HG03135 (cell line): Measurements from ENCODE around the gene C3orf85.

ENCODE experiments used
- ATAC-seq: cut with Tn5 transposase; IDR thresholded peaks from one replicate; pipeline ENCODE4 v1.9.1; 2021; ENCODE audit warnings: mild to moderate bottlenecking, moderate library complexity; ENCODE audit not compliant: unreplicated experiment

C3orf85 gene

GRCh38 chr3:109149078-109149477, 12.6 kb downstream of the C3orf85 start:
- ATAC-seq, result no peak

DNA sequence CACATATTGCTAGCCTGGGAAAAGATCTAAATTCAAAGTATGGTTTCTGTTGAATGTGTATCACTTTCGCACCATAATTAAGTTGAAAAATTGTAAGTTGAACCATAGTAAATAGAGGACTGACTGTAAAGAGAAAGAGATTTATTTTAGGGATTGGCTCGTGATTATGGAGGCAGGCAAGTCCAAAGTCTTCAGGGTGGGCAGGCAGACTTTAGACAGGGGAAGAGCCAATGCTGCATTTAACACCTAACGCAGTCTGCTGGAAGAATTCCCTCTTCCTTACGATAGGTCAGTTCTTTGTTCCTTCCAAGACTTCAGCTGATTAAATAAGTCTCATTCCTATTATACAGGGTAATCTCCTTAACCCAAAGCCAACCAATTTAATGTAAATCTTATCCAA, 15.8 kb downstream of the C3orf85 start:
- ATAC-seq, result no peak

DNA sequence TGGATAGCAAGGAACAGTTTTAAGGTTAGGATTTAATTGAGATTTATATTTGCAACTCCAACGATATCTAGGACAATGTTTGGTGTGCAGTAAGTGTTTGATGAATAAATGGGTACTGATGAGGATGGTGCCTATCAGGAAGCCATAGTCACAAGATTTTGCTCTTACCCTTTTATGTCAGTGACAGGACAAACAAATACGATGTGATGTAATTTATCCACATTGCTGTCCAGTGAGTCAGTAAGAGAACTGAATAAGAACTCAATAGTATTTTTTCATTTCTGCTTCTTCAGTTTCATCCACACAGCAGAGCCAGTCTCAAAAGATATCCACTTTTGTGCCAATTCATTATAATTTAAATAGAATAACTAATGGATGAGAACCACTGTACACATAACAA, 18.5 kb downstream of the C3orf85 start:
- ATAC-seq, result no peak

DNA sequence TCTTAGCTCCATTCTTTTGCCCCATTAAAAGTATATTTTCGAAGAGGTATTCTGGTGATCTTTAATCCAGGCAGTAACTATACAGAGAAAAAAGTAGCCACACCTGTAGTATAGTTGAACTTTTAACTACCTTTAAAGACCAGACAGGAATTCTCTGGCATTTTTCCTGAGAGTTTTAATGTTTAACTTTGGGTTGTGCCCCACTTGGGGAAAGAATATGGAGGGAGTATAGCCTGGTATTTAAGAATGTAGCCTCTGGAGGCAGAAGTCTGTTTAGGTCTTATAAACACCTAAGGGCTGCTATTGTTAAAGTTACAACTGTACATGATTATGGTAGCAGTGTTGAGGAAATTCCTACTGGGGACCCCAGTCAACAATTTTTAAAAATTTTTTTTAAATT, 19.3 kb downstream of the C3orf85 start:
- ATAC-seq, result no peak

DNA sequence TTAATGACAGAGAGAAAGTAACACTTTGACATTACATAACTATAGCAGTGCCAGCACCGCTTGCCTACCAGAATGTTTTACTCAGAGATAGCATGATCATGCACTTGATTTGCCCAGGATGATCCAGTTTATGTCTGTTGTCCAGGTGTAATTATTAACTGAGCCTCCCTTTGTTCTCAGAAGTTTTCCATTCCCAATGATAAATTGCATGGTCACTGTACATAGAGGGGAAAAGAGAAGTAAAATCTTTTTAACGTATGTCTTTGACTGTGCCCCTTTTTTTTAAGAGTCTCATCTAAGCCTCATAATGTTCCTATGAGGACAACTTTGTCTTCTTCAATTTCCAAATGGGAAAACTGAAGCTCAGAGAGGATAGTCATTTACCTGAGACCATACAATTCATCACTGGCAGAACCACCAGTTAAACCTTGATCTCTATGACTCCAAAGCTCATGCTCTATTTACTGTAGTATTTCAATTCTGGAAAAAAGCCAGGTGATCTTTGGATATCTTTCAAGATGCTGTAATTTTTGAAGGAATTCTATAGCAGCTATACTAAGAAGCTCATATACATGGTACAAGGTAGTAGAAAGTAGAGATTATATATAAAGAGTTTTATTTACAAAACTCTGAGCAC, 25.1 kb downstream of the C3orf85 start:
- no peak for ATAC-seq

DNA sequence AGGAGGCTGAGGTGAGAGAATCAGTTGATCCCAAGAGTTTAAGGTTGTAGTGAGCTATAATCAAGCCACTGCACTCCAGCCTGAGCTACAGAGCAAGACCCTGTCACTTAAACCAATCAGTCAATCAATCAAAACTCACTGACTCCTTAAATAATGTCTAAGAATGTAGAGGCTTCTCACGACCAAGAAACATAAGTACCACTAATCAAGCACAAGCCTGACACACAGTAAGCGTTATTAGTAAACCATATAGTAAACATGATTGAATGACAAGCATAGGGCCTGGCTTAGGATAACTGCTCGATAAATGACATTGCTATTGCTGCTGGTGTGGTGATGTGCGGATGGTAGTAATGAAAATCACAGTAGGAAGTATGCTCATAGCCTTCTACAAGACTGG, 29.4 kb downstream of the C3orf85 start:
- ATAC-seq, result no peak

- ATAC-seq, result no peak
These were observed 35.0 kb downstream of the C3orf85 start for GRCh38 chr3:109171479-109171878.

DNA sequence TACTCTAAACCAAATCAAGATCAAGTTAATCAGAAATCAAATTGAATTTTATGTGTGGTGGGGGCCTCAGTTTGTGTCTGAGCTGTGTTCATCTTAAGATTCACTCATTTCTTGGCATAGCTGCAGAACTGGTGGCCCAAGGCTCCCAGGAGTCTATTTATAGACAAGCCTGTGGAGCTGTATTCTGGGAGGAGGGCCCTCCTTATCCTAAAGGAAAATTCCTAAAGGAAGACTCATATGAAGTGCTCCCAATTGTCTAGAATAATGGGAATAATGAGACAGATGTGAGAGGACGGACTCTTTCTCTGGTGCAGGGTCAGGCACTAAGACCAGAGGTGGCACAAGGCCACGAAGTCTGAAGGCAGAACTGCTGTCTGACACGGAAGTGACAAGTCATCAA, 38.9 kb downstream of the C3orf85 start:
- no peak for ATAC-seq

DNA sequence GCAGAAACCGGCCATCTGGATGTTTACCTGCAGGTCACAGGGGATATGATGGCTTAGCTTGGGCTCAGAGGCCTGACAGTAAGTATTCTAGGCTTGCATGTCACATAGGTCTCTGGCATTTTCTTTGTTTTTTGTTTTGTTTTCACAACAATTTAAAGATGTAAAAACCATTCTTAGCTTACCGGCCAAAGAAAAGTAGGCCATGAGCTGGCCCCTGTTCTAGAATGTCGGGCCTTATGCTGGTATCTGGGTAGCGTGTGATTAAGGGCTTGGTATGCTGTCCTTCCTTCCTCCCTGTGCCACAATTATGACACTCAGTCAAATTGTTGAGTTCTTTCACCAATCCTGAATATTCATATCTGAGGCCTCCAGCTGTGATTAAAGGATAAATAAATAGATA, 40.2 kb downstream of the C3orf85 start:
- no peak for ATAC-seq

GRCh38 chr3:109177908-109178307, 41.4 kb downstream of the C3orf85 start:
- no peak for ATAC-seq

DNA sequence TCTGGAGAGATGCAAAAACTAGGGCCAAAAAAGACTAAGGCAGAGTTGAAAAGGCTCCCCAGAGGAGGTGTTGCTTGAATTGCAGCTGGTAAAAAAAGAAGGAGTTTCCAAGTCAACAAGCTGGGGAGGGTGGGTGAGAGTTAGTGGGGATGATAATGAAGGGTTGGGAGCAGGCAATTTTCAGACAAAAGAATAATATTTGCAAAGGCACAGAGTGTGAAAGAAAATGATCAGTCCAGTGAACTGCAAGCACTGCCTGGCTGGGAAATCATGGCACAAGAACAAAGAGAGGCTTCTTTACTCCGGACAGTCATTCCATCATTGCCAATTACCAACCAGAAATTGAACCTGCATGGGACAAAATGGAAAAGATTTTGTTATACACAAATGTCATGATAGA, 42.2 kb downstream of the C3orf85 start:
- ATAC-seq, result no peak

DNA sequence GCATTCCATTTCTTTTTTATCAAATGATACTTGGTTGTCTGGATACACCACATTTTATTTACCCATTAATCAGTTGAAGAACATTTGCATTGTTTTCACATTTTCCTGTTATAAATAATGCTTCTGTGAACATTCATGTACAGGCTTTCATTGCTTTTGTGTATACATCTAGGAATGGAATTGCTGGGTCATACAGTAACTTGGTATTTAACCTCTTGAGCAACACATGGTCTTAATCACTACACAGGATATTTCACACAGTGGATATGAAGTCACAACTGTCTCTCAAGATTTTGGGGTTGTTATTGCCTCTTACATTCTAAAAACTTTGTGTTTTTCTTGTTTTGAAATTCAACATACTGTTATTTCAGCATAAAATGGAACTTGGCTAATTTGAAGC, 48.2 kb downstream of the C3orf85 start:
- no peak for ATAC-seq

DNA sequence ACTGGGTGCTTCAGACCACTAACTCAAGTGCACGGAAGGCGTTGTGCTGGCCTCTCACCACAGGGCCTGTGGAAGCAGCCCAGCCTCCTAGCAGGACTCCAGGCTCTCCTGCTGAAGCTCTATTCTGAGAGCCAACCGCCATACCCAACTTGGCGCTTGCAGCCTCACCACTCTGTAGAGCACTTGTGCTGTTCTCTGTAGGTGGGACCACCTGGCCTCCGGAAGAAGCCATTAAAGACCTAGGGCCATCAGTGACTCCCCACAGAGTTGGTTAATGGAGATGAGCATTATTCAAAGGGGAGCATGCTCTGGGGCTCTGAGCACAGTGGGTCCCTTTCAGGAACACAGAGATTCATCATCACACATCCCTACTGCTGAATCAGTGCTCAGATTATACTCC, 50.9 kb downstream of the C3orf85 start:
- no peak for ATAC-seq

DNA sequence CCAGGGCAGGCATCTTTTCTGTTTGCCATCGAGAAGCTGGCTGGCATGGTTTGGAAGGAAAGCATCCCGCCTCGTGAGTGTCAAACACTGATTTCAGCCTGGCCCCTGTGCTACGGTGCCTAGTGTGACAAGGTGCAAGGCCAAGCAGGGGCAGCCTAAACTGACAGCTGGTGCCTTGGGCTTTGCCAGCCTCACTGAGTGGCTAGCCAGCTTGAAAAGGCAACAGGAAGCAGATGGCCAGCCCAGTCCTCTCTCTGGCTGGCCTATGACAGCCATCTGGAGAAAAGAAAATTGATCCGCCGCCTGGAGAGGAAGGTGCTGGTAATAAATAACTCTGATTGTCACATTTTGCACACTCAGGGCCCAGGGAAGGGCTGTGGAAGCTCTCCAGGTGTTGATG, 52.2 kb downstream of the C3orf85 start:
- ATAC-seq, result no peak

DNA sequence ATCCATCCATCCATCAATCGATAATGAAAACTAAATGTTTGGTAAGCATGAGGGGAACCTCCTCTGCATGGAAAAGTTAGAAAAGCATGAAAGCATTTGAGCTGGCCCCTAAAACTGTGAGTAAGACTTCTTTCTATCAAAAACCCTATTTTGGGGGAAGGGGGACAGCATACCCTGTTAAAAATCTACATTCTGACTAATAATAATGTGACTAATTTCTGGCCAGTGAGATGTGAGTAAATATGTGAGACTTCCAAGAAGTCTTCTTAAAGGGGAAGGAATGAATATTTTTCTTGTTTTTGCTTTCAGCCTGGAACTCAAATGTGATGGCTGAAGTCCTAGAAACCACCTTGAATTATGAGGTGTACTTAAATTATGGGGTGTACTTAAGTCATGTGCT, 54.9 kb downstream of the C3orf85 start:
- no peak for ATAC-seq

DNA sequence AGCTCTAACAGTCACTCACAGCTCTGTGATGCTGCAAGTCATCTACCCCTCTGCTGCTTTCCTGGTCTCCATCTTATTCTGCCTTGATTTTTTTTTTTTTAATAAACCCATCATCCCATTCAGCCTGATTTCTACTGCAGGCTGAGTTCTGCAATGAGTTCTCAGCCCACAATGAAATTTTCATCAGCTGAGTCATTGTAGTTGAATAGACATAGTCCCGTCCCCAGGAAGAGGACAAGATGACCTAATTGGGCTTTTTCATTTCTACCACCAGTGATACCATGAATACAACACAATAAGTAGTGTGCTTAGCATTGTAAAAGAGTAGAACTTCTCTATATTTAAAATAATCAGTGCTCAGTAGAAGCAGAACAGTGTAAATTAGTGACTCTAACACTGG, 59.3 kb downstream of the C3orf85 start:
- no peak for ATAC-seq
